Panc1 (cell line): Measurements from ENCODE around the gene AHDC1. TPM values are rescaled to one million over a fixed set of nuclear protein-coding genes. Genes with fewer than 3 reads are reported as not detected.

Experiments
- ATAC-seq: fragments of 200-7000 bp; cut with Tn5 transposase; 2 replicates; pipeline ENCODE4 v1.9.1; 2020; ENCODE audit warnings: mild to moderate bottlenecking, moderate library complexity
- BruUV-seq: library from RNA; stranded (reverse); fragments of 400-500 nt; replicated peaks from 2 replicates; lab custom pipeline; 2021; lab: Mats Ljungman, UMichigan
- CTCF ChIA-PET: fragments of 300-600 bp; sonication (Branson Sonifier 250); formaldehyde crosslinking; loops from one replicate; lab custom pipeline; 2022; ENCODE audit warnings: antibody characterized with exemption; lab: Charles Lee
- POLR2A ChIA-PET: fragments of 300-600 bp; sonication (Branson Sonifier 250); formaldehyde crosslinking; loops from one replicate; lab custom pipeline; 2022; ENCODE audit warnings: antibody characterized with exemption; lab: Charles Lee
- DNase-seq: peaks from one replicate; pipeline ENCODE4 v3.0.0-alpha.2; 2010; ENCODE audit warnings: low read depth, low spot score
- H3K27ac ChIP-seq: 2 replicates; pipeline ENCODE4 v1.5.1; 2011; ENCODE audit warnings: mild to moderate bottlenecking, low read length, inconsistent platforms
- H3K27me3 ChIP-seq: fragments of 200-500 bp; sonication (Bioruptor generic); 2 replicates; pipeline ENCODE4 v1.6.0; 2014; ENCODE audit warnings: low read length, inconsistent platforms; ENCODE audit not compliant: control insufficient read depth, insufficient read depth
- H3K36me3 ChIP-seq: fragments of 200-500 bp; sonication (Bioruptor generic); 2 replicates; pipeline ENCODE4 v1.5.1; 2014; ENCODE audit warnings: inconsistent platforms, mild to moderate bottlenecking, low read length, moderate library complexity; ENCODE audit not compliant: control insufficient read depth, insufficient read depth
- H3K4me1 ChIP-seq: 2 replicates; pipeline ENCODE4 v1.5.1; 2011; ENCODE audit warnings: inconsistent platforms, mild to moderate bottlenecking, low read length, moderate library complexity; ENCODE audit not compliant: control insufficient read depth, insufficient read depth
- H3K4me3 ChIP-seq, 2 experiments: 2 replicates each; pipeline ENCODE4 v1.5.1; 2011 to 2012; ENCODE audit warnings: low read depth in 2 of 2, low read length in 2 of 2, mild to moderate bottlenecking in 2 of 2, inconsistent platforms in 1 of 2, moderate library complexity in 1 of 2
- H3K9me3 ChIP-seq: fragments of 200-500 bp; sonication (Bioruptor generic); 2 replicates; pipeline ENCODE4 v1.5.1; 2014; ENCODE audit warnings: low read depth, mild to moderate bottlenecking, inconsistent platforms, low read length, moderate library complexity; ENCODE audit not compliant: control insufficient read depth, insufficient read depth
- POLR2AphosphoS5 ChIP-seq: IDR thresholded peaks from 2 replicates; pipeline ENCODE4 v1.6.1; 2012; ENCODE audit warnings: mild to moderate bottlenecking, low read depth, low read length, moderate library complexity
- SIN3A ChIP-seq: IDR thresholded peaks from 2 replicates; pipeline ENCODE4 v1.6.1; 2012; ENCODE audit warnings: low read depth, mild to moderate bottlenecking, low read length, moderate library complexity, borderline replicate concordance; ENCODE audit not compliant: insufficient read depth
- TCF7L2 ChIP-seq: IDR thresholded peaks from 2 replicates; pipeline ENCODE4 v1.6.1; 2011; ENCODE audit warnings: mild to moderate bottlenecking, low read depth, low read length, inconsistent platforms
- in situ Hi-C: cut with HindIII; loops from 2 replicates; pipeline ENCODE4 v1.10.0; 2016; ENCODE audit warnings: low sequenced_read_pairs, low pct_unique_long_range_greater_than_20kb
- intact Hi-C: fragments of 100-400 bp; cut with micrococcal nuclease; formaldehyde crosslinking; loops from one replicate; pipeline ENCODE4 v1.10.0; 2022; ENCODE audit not compliant: unreplicated experiment
- total RNA-seq: library from RNA; stranded (reverse); gene quantifications from one replicate; pipeline ENCODE4 v1.2.1, GENCODE V29; 2021; ENCODE audit not compliant: unreplicated experiment
- TF ChIP-seq, protein P1 (sequence below), 2 experiments: IDR thresholded peaks; 2 replicates each; pipeline ENCODE4 v1.6.1; 2011 to 2012; ENCODE audit warnings: low read depth in 2 of 2, control low read depth in 1 of 2, low read length in 1 of 2, mild to moderate bottlenecking in 1 of 2, moderate library complexity in 1 of 2; ENCODE audit not compliant: insufficient read depth in 1 of 2
- TF ChIP-seq, protein P2 (sequence below): fragments of 450-650 bp; IDR thresholded peaks from 2 replicates; pipeline ENCODE4 v1.5.1; 2017; ENCODE audit warnings: mild to moderate bottlenecking

AHDC1 gene
- total RNA-seq, 1 experiment from 2014 or later = 47.1 TPM

DNA sequence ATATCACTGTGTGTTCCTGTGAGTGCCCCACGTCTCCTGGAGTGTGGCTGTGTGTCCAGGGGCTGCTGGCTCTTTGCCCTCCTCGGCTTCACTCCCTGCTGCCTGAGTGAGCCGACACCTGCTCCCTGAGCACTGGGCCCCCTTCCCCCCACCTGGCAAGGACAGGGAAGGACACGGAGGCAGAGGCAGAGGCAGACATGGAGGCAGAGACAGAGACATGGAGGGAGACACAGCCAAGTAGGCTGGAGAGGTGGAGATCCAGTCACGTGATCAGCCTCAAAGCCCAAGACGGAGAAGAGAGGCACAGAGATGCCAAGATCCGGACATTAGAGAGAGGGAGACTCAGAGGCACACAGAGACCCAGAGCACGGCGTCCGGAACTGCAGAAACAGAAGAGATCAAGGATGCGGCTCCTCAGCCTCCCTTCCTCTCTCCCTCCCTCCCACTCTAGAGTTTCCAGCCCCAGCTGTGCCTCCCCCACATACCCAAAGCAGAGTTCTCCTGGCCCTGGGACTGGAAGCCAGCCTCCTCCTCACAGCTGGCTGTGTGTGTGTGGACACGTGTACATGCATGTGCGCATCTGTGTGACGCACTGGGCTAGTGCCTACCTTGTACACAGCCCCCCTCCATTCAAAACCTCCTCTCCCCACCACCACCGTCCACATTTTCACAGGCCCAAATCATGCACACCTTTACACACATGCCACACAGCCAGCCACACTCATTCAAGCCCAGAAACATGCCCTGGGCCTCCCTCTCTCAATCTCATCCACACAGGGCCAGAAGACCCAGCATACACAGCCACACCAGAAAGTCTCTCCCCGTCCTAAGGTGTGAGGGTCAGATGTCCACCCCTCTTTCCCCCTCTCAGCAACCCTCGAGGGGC, 74.9 kb downstream of the AHDC1 start:
- H3K4me1 ChIP-seq = peaks cover 28% of the 10 kb centered on the region
- H3K36me3 ChIP-seq = no peaks in the 10 kb centered on the region
- no peaks in the 10 kb centered on the region for H3K27me3 ChIP-seq
- intact Hi-C loops (no loop called here), in situ Hi-C loops (no loop called here)
- ChIA-PET POLR2A (interaction anchor here (0.7 kb wide), 2 partner anchors 32 to 1490 kb away, joined by 3 to 5 read pairs; no protein-coding TSS in a partner anchor), CTCF (no interaction called here)
- H3K27ac ChIP-seq = peak overlapping the region; percentile 75
- no peaks in the 10 kb centered on the region for H3K9me3 ChIP-seq
- DNase-seq = no peak
- TF ChIP-seq TCF7L2 (no peak), SIN3A (0 out of 2 replicates have a peak, but pooled peaks have one; percentile 27)
- no TSS peak for BruUV-seq
- peak; percentile 58 for ATAC-seq
- peak overlapping the region; percentile 30 to 45; a peak in 3 of 4 replicates for H3K4me3 ChIP-seq

DNA sequence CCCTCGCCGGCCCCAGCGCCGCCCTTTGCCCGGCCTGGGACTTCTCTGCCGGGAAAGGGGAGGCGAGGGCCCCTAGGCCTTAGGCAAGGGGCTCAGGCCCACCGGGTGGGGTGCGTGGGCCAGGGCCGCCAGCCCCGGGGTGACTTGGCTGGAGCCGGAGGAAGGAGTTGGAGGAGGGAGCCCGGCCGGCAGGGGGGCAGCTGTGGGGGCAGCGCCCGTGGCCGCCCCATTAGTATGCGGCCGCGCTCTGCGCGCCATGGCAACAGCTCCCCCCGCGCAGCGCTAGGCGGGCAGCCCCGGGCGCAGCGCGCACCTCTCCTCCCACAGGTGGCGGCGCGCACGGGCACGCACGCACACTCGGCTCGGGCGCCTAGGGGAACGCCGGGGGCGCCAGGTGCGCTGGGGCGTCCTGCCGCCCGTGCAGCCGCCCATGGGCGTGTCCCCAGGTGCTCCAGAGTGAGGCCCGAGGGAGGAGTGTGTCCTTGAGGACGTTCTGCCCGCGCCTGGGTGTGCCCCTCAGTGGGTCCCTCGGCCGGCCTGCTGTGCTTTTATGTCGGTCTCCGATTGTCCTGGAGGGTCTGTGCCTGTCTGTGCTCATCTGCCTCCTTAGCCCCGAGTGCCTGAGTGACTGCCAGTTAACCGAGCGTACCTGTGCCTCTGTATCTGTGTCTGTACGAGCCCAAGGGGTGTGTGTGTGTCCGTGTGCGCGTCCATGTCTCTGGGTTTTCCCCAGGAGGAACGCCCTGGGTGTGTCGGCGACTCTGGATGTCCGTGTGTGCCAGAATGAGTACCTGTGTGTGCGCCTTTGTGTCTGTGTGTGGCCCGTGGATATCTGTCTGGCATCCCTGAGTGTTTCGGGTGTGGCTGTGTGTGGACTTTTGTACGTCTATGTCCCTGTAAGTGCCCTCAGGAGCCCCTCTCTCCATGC, 75.8 kb downstream of the AHDC1 start:
- H3K4me3 ChIP-seq = peak overlapping the region; percentile 30 to 45
- ChIA-PET CTCF (no interaction called here), POLR2A (interaction anchor here (0.6 kb wide), 1 partner anchor 12 kb away, joined by 3 read pairs; no protein-coding TSS in a partner anchor)
- ATAC-seq (peak; percentile 68), DNase-seq (no peak)
- H3K27ac ChIP-seq = peak overlapping the region; percentile 75
- H3K9me3 ChIP-seq = no peaks in the 10 kb centered on the region
- intact Hi-C loops = no loop called here
- TF ChIP-seq SIN3A (no peak), POLR2AphosphoS5 (peak; percentile 55; the same call in 1 of the 2 replicates), TCF7L2 (peak; percentile 74; the same call in 1 of the 2 replicates)
- TF ChIP-seq, protein P1, sequence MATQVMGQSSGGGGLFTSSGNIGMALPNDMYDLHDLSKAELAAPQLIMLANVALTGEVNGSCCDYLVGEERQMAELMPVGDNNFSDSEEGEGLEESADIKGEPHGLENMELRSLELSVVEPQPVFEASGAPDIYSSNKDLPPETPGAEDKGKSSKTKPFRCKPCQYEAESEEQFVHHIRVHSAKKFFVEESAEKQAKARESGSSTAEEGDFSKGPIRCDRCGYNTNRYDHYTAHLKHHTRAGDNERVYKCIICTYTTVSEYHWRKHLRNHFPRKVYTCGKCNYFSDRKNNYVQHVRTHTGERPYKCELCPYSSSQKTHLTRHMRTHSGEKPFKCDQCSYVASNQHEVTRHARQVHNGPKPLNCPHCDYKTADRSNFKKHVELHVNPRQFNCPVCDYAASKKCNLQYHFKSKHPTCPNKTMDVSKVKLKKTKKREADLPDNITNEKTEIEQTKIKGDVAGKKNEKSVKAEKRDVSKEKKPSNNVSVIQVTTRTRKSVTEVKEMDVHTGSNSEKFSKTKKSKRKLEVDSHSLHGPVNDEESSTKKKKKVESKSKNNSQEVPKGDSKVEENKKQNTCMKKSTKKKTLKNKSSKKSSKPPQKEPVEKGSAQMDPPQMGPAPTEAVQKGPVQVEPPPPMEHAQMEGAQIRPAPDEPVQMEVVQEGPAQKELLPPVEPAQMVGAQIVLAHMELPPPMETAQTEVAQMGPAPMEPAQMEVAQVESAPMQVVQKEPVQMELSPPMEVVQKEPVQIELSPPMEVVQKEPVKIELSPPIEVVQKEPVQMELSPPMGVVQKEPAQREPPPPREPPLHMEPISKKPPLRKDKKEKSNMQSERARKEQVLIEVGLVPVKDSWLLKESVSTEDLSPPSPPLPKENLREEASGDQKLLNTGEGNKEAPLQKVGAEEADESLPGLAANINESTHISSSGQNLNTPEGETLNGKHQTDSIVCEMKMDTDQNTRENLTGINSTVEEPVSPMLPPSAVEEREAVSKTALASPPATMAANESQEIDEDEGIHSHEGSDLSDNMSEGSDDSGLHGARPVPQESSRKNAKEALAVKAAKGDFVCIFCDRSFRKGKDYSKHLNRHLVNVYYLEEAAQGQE (IDR thresholded peaks at IDR 0.05; ENCODE audit: insufficient read depth in 1 of 2, low read depth in 2 of 2, low read length in 1 of 2) = no peak
- TF ChIP-seq, protein P2, sequence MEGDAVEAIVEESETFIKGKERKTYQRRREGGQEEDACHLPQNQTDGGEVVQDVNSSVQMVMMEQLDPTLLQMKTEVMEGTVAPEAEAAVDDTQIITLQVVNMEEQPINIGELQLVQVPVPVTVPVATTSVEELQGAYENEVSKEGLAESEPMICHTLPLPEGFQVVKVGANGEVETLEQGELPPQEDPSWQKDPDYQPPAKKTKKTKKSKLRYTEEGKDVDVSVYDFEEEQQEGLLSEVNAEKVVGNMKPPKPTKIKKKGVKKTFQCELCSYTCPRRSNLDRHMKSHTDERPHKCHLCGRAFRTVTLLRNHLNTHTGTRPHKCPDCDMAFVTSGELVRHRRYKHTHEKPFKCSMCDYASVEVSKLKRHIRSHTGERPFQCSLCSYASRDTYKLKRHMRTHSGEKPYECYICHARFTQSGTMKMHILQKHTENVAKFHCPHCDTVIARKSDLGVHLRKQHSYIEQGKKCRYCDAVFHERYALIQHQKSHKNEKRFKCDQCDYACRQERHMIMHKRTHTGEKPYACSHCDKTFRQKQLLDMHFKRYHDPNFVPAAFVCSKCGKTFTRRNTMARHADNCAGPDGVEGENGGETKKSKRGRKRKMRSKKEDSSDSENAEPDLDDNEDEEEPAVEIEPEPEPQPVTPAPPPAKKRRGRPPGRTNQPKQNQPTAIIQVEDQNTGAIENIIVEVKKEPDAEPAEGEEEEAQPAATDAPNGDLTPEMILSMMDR = no peak; the same call in 1 of the 2 replicates
- no peaks in the 10 kb centered on the region for H3K36me3 ChIP-seq
- H3K27me3 ChIP-seq = no peaks in the 10 kb centered on the region
- peaks cover 28% of the 10 kb centered on the region for H3K4me1 ChIP-seq
- in situ Hi-C loops = no loop called here
- no TSS peak for BruUV-seq
